Fibroblast of villous mesenchyme (primary cell): ENCODE measurements around the gene P4HA2. TPM values are rescaled to one million over a fixed set of nuclear protein-coding genes. Genes with fewer than 3 reads are reported as not detected.

Experiments used
- DNase-seq: peaks from one replicate; pipeline ENCODE4 v3.0.0-alpha.2; 2010; ENCODE audit warnings: low read depth
- H3K4me3 ChIP-seq: 2 replicates; pipeline ENCODE4 v1.5.1; 2011; ENCODE audit warnings: low read depth, mild to moderate bottlenecking, low read length
- CTCF ChIP-seq: IDR thresholded peaks from 2 replicates; pipeline ENCODE4 v1.5.1; 2012; ENCODE audit warnings: low read depth, mild to moderate bottlenecking, low read length; ENCODE audit not compliant: insufficient read depth
- total RNA-seq: library from RNA; depleted of rRNA; stranded (reverse); fragments of >200 nt; gene quantifications from 2 replicates; pipeline ENCODE4 v1.2.3, GENCODE V29; 2012

Gene P4HA2
- total RNA-seq, 1 donor, result 191 TPM

- no peak for TF ChIP-seq CTCF
- H3K4me3 ChIP-seq, result peak overlapping the region; percentile 74
- DNase-seq, result no peak
Observed at GRCh38 chr5:132228241-132229035, 785 bp upstream of the P4HA2 start.

DNA sequence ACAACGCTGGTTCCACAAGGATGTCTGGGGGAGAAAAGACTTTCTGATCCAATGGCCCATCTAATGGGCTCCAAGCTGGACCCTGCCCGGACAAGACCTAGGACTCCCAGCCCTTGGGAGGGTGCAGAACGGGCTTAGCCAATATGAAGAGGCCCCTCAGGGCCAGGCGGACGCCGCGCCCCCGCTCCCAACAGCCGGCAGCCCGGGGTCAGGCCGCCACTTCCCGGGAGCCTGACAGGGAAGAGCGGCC is 493 bp downstream of the P4HA2 start:
- TF ChIP-seq CTCF, result no peak
- peak overlapping the region; percentile 74 for H3K4me3 ChIP-seq
- DNase-seq, result no peak

DNA sequence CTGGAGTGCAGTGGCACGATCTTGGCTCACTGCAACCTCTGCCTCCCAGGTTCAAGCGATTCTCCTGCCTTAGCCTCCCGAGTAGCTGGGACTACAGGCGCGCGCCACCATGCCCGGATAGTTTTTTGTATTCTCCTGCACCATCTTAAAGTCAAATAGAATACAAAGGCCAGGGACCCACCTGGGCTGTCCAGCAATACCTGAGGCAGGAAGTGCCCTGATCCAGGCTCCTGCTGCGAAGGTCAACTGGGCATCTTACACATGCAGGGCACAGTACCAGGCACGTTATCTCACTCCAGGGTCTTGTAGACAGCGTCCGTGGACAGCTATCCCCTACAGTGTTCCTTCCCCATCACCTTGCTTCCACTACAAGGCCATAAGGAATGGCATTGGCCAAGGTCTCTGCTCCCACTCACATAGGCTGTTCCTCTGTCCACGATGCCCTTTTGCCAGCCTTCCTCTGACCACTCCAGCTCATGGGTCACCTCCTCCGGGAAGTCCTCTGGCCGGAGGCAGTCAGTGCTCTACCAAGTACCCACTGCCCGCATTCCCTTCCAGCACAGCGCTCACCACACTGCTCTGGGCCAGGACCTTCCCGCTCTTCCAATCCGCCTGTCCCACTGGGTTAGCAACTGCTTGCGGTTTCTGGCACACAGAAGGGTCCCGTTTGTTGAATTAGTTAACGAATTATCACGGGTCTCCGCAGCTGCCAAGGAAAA is 978 bp downstream of the P4HA2 start:
- peak; percentile 28 for DNase-seq
- TF ChIP-seq CTCF, result no peak
- H3K4me3 ChIP-seq, result peak overlapping the region; percentile 74

GRCh38 chr5:132225165-132226032 is 2.3 kb downstream of the P4HA2 start:
- H3K4me3 ChIP-seq, result peak overlapping the region; percentile 22
- no peak for TF ChIP-seq CTCF
- DNase-seq, result peak; percentile 94

- TF ChIP-seq CTCF, result no peak
Observed at GRCh38 chr5:132224716-132225115, 2.9 kb downstream of the P4HA2 start.

DNA sequence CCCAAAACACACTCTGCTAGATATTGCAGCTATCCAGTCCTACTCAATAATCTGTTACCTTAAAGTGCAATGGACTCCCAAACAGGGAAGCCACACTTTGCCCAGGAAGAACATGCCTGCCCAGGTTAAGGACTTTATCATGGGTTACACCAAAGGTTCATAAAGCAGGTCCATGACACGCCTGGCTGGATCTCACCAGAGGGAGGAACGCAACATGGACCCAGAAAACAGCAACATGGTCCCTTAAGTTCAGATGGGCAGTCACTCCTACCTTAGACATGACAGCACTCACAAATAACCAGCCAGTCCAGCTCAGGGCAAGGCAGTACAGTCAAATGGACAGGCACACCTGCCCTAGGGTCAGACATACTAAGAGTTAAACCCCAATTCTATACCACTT is 3.8 kb downstream of the P4HA2 start:
- DNase-seq, result no peak
- TF ChIP-seq CTCF, result no peak
- H3K4me3 ChIP-seq, result no peak overlapping the region

More at GRCh38 chr5:132224716-132225115, 2.9 kb downstream of the P4HA2 start:
- DNase-seq, result peak; percentile 74
- H3K4me3 ChIP-seq, result no peak overlapping the region
